GM12874 (cell line): ENCODE measurements around the gene SLC30A9.

Experiments
- CTCF ChIP-seq: IDR thresholded peaks from 2 replicates; pipeline ENCODE4 v1.5.1; 2011; ENCODE audit warnings: low read depth, mild to moderate bottlenecking, control low read depth, low read length, moderate library complexity; ENCODE audit not compliant: insufficient read depth

The SLC30A9 gene

GRCh38 chr4:41982716-41983115 lies 7.6 kb upstream of the SLC30A9 start:
- no peak for TF ChIP-seq CTCF

- no peak for TF ChIP-seq CTCF
Measured at GRCh38 chr4:41985151-41985550, 5.2 kb upstream of the SLC30A9 start.

DNA sequence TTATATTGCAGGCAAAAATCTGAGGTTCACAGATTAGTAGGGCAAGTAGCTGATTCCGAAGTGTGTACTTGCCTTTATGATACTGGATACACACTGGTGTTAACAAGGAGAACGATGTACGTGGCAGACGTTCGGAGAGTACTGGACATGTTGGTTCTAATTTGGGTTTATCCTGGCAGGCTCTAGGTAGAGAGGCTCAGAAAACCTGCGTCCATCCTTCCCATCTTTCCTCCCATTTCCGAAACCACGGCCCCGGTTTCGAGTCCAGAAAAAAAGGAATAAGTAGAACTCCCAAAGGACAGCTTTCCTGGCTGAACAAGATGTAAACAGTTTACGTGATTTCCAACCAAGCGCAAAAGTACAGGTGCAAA lies 351 bp upstream of the SLC30A9 start:
- no peak for TF ChIP-seq CTCF

DNA sequence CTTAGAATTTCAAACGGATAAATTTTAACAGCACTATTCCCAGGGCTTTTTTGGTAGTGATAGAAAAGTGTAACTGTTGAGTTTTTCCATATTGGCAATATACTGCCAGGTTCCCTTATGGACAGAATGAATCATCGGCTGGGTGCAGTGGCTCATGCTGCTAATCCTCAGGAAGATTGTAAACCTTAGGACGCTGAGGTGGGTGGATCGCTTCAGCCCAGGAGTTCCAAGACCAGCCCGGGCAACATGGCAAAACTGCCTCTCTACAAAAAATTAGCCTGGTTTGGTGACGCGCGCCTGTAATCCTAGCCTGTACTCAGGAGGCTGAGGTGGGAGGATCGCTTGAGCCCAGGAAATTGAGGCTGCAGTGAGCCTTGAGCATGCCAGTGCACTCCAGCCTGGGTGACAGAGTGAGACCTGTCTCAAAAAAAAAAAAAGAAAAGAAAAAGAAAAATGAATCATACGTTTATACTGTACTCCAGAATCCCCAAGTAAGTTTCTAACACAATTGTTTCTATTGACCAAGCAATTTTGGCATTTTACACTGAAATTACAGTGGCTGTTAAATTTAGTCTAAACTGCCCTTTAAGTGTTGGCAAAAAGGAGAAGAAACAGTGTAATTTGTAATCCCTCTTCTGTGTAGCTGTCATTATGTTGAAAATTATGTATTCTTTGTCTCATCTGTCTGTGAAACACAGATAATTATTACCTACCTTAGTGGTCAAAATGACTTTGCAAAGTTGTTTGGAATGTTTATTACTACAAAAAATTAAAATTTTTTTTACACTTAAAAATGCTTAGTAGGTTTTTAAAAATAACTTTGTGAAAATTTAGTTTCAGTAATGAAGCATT lies 1.8 kb downstream of the SLC30A9 start:
- TF ChIP-seq CTCF = no peak

DNA sequence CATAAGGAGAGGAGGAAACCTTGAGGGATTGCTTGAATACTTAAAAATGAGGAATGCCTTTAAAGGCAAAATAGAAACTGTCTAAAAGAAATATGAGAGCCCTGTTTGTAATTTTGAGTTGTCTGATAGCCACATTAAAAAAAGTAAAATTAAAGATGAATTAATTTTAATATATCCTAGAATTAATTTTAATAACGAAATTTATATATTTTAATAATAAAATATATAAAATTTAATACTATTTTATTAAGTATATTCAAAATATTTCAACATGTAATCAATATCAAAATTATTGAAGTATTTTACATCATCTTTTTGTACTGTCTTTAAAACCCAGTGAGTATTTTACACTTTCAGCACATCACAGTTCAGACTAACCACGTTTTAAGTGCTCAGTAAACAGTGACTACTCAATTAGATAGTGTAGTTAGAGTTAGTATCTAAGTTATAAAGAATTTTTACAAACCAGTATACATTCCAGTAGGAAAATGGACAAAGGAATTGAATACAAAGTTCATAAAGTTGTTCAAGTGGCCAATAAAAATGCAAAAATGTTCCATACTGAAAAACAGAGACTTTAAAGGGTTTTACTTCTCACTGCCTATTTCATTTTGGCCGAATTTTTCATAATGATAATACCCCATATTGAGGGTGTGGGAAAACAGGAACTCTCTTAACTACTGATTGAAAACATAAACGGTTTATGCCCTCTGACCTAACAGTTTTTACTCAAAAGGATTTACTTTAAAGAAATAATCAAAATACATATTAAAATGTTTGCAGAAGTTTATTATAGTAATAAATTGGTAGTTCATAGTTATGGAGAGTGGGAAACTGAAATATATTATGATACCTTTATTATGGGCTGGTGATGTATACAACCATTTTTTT lies 2.9 kb downstream of the SLC30A9 start:
- no peak for TF ChIP-seq CTCF

DNA sequence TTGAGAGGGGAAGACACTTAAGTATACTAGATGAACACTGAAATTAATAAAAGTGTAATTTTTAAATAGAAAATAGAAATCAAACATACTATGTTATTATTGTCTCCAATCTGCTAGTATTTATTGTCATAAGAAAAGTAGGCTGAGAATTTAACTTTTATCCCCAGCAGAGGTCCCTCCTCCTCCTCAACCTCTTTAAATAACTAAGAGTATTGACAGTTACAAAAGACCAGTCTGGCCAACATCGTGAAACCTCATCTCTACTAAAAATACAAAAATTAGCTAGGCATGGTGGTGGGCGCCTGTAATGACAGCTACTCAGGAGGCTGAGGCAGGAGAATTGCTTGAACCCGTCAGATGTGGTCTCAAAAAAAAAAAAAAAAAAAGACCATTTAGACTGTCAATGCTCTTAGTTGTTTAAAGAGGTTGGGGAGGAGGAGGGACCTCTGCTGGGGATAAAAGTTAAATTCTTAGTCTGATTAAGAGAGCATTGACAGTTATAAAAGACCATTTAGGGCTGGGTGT lies 4.2 kb downstream of the SLC30A9 start:
- TF ChIP-seq CTCF = no peak

- no peak for TF ChIP-seq CTCF
Measured at GRCh38 chr4:41998019-41998418, 7.7 kb downstream of the SLC30A9 start.
